Spleen (tissue), 7 donors: ENCODE measurements around the gene NUP50.

Source experiments
- CTCF ChIP-seq, 11 experiments: fragments of 200-600 bp in 7 of 11; fragments of 450-650 bp in 4 of 11; sonication (generic) in 4 of 11; IDR thresholded peaks in 8 of 11; conservative IDR thresholded peaks in 3 of 11; 1 replicate in 7 of 11; 2 replicates in 4 of 11; pipeline versions ENCODE4 v1.4.0 to v1.8.0; 2016 to 2021; ENCODE audit warnings: antibody characterized with exemption in 11 of 11, inconsistent platforms in 4 of 11, mild to moderate bottlenecking in 1 of 11
- POLR2A ChIP-seq, 3 donors: fragments of 450-650 bp; IDR thresholded peaks; one replicate each; pipeline ENCODE4 v1.5.1; 2017; ENCODE audit warnings: antibody characterized with exemption in 3 of 3, mild to moderate bottlenecking in 1 of 3
- POLR2AphosphoS5 ChIP-seq, 3 donors: sonication (generic); formaldehyde crosslinking; IDR thresholded peaks; one replicate each; pipeline ENCODE4 v1.5.1; 2017; ENCODE audit warnings: antibody characterized with exemption in 3 of 3
- donor health status: DM: no; HTN: no; CAD: no; lungs with moderate emphysema.
- donor health status: DM: no; HTN: no; CAD: no.
- donor health status: DM: no; HTN: no; CAD: no.

- TF ChIP-seq POLR2AphosphoS5 (IDR thresholded peaks at IDR 0.05), result no peak
- no peak for TF ChIP-seq CTCF (IDR thresholded peaks at IDR 0.05 in 8 of 11, conservative IDR thresholded peaks at IDR 0.05 in 3 of 11)
- TF ChIP-seq POLR2A (IDR thresholded peaks at IDR 0.05), result no peak
Measured at GRCh38 chr22:45139693-45140092, 24.0 kb upstream of the NUP50 start.
